HG02759 (cell line): ENCODE data around the gene SLC5A1.

Experiments used
- ATAC-seq: cut with Tn5 transposase; IDR thresholded peaks from one replicate; pipeline ENCODE4 v1.9.1; 2021; ENCODE audit warnings: mild to moderate bottlenecking, moderate library complexity; ENCODE audit not compliant: unreplicated experiment

The SLC5A1 gene

GRCh38 chr22:32050678-32051515 is 7.8 kb downstream of the SLC5A1 start:
- ATAC-seq: no peak

GRCh38 chr22:32052244-32052643 is 9.2 kb downstream of the SLC5A1 start:
- no peak for ATAC-seq

GRCh38 chr22:32052936-32053791 is 10.1 kb downstream of the SLC5A1 start:
- ATAC-seq: no peak

- no peak for ATAC-seq
These were observed 12.0 kb downstream of the SLC5A1 start for GRCh38 chr22:32055069-32055468.

- ATAC-seq: no peak
These were observed 15.7 kb downstream of the SLC5A1 start for GRCh38 chr22:32058656-32059260.

GRCh38 chr22:32059426-32059825 is 16.4 kb downstream of the SLC5A1 start:
- no peak for ATAC-seq

GRCh38 chr22:32063701-32064100 is 20.6 kb downstream of the SLC5A1 start:
- ATAC-seq: no peak

- ATAC-seq: no peak
These were observed 23.8 kb downstream of the SLC5A1 start for GRCh38 chr22:32066820-32067219.

- no peak for ATAC-seq
These were observed 24.6 kb downstream of the SLC5A1 start for GRCh38 chr22:32067613-32068012.

- ATAC-seq: no peak
These were observed 26.7 kb downstream of the SLC5A1 start for GRCh38 chr22:32069579-32070372.

GRCh38 chr22:32073262-32073661 is 30.2 kb downstream of the SLC5A1 start:
- no peak for ATAC-seq

GRCh38 chr22:32073823-32074380 is 30.8 kb downstream of the SLC5A1 start:
- ATAC-seq: no peak

- no peak for ATAC-seq
These were observed 33.1 kb downstream of the SLC5A1 start for GRCh38 chr22:32075997-32076760.

- no peak for ATAC-seq
These were observed 33.7 kb downstream of the SLC5A1 start for GRCh38 chr22:32076761-32077084.

GRCh38 chr22:32077151-32077550 is 34.1 kb downstream of the SLC5A1 start:
- no peak for ATAC-seq

GRCh38 chr22:32079130-32080089 is 36.3 kb downstream of the SLC5A1 start:
- ATAC-seq: no peak

GRCh38 chr22:32080904-32081303 is 37.8 kb downstream of the SLC5A1 start:
- ATAC-seq: no peak

- ATAC-seq: no peak
These were observed 39.3 kb downstream of the SLC5A1 start for GRCh38 chr22:32082331-32082730.

GRCh38 chr22:32083000-32083399 is 39.9 kb downstream of the SLC5A1 start:
- no peak for ATAC-seq
